ENCODE results near the gene BSN. TPM values are rescaled to one million over a fixed set of nuclear protein-coding genes. Genes with fewer than 3 reads are reported as not detected.
A peak's percentile ranks its signal among the peaks of the same experiment; 100 is the strongest.

BSN gene
- total RNA-seq, 4 donors from 2014 or later, result 0.04 to 0.36 (median 0.14) TPM

DNA sequence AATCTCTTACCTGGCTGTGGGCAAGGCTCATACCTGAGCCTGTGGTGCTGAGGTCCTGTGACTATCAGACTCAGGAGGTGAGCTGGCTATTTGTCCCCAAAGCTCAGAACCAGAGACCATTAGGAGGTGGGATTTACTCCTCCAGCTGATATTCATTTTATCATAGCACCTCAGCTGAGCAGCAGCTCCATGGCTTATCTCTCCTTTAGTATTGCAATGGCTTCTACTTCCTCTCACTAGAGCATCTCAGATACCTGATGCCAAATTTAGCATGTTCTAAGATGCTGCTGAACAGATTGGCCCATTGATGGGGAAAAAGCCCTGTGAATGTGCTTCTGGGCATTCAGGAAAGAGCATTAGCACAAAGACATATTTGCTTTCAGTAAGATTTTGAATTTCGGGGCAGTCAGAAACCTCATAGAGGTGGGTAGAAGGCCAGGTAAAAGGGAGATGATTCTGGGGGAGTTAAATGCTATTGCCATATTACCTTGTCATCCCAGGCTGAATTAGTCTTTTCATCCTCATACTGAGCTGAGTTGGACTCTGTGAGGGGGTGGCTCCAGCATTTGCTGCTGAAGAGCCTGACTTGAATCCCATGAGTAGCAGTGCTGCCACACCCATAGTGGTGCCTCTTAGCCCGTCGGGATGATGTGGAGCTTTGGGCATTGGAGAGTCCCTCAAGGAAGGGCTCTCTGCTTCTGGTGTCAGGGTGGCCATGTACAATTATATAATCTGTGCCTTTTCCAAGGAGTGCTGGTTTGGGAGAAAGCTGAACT, 2.4 kb downstream of the BSN start:
- TF ChIP-seq, protein P1, sequence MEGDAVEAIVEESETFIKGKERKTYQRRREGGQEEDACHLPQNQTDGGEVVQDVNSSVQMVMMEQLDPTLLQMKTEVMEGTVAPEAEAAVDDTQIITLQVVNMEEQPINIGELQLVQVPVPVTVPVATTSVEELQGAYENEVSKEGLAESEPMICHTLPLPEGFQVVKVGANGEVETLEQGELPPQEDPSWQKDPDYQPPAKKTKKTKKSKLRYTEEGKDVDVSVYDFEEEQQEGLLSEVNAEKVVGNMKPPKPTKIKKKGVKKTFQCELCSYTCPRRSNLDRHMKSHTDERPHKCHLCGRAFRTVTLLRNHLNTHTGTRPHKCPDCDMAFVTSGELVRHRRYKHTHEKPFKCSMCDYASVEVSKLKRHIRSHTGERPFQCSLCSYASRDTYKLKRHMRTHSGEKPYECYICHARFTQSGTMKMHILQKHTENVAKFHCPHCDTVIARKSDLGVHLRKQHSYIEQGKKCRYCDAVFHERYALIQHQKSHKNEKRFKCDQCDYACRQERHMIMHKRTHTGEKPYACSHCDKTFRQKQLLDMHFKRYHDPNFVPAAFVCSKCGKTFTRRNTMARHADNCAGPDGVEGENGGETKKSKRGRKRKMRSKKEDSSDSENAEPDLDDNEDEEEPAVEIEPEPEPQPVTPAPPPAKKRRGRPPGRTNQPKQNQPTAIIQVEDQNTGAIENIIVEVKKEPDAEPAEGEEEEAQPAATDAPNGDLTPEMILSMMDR (IDR thresholded peaks at IDR 0.05), result no peak
- no peak for TF ChIP-seq POLR2A (IDR thresholded peaks at IDR 0.05)
- 84 to 93% methylated on average over 3 of the region's 3 CpGs for WGBS, 2 donors
- no peak for DNase-seq (ENCODE audit: low spot score in 2 of 2)
- no peak overlapping the region for H3K4me3 ChIP-seq (ENCODE audit: low read depth, poor library complexity, severe bottlenecking)
- intact Hi-C loops (cut with DNase I; ENCODE audit: low total_unique reads), result no loop called here

DNA sequence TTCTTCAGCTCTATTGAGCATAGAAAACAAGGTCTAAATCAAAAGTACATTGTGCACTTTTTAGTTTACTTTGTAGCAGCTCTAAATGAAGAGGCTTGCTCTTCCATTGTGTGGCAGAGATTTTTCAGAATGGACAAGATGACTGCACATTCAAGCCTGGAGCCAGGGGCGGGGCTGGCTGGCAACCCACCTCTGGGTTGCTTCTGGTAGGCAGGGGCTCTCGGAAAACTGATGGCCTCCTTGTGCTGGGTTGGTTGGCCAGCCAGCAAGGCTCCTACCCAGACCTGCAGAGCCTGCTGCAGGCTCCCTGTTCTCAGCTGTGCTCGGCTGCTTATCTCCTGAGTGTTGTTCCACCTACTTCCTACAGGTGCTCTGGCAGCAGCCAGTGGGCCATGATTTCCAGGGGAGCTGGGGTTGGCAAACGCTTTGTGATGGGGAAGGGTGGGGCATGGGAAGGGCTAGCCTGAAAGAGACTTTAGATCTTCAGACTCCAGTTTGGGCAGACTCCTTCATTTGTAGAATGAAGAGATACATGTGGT, 8.8 kb downstream of the BSN start:
- no peak overlapping the region for H3K4me3 ChIP-seq (ENCODE audit: low read depth, poor library complexity, severe bottlenecking)
- peak in 1 of 2 donors; percentile 43 for DNase-seq (ENCODE audit: low spot score in 2 of 2)
- 54 to 60% methylated on average over 4 of the region's 4 CpGs for WGBS, 2 donors
- intact Hi-C loops (cut with DNase I; ENCODE audit: low total_unique reads), result no loop called here
- TF ChIP-seq POLR2A (IDR thresholded peaks at IDR 0.05), result no peak
- TF ChIP-seq, protein P1 (IDR thresholded peaks at IDR 0.05), result no peak

DNA sequence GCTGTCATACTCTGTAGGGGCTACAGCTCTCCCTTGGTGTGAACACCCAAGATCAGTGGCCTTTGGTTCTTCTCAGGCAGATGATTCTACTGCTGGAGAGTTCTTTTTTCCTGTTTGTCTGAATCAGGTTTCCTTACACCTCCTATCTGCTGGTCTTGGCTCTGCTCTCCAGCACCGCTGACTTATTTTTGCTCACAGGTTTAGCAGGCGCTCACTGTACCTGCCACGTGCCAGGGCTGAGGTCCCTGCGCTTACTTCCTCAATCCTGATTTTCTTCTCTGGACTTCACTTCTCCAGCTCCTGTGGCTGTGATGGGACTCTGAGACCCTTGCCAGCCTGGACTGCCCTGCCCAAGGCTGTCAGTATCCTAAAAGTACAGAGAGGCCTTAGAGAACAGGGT, 9.5 kb downstream of the BSN start:
- intact Hi-C loops (cut with DNase I; ENCODE audit: low total_unique reads), result no loop called here

DNA sequence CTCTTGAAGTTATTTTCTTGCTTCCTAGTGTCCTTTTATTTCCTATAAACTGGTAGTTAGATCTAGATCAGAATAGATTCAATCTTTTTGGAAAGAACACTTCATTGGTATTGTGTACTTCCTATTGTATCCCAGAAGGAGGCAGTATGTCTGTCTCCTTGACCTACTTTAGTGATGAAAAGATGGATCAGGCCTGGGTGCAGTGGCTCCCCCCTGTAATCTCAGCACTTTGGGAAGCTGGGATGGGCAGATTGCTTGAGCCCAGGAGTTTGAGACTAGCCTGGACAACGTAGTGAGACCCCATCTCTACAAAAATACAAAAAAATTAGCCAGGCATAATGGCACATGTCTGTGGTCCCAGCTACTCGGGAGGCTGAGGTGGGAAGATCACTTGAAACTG, 12.0 kb downstream of the BSN start:
- intact Hi-C loops (cut with DNase I; ENCODE audit: low total_unique reads), result no loop called here
- no peak overlapping the region for H3K4me3 ChIP-seq (ENCODE audit: low read depth, poor library complexity, severe bottlenecking)
- no peak for TF ChIP-seq POLR2A (IDR thresholded peaks at IDR 0.05)
- TF ChIP-seq, protein P1 (IDR thresholded peaks at IDR 0.05), result no peak
- DNase-seq (ENCODE audit: low spot score in 2 of 2), result no peak
- WGBS, 2 donors, result 78 to 94% methylated on average over 2 of the region's 2 CpGs

More for the DNA sequence above, 9.5 kb downstream of the BSN start:
- WGBS, 2 donors, result 86 to 91% methylated on average over 4 of the region's 4 CpGs
- DNase-seq (ENCODE audit: low spot score in 2 of 2), result peak in 1 of 2 donors; percentile 54
- TF ChIP-seq, protein P1 (IDR thresholded peaks at IDR 0.05), result no peak
- TF ChIP-seq POLR2A (IDR thresholded peaks at IDR 0.05), result no peak
- H3K4me3 ChIP-seq (ENCODE audit: low read depth, poor library complexity, severe bottlenecking), result no peak overlapping the region

DNA sequence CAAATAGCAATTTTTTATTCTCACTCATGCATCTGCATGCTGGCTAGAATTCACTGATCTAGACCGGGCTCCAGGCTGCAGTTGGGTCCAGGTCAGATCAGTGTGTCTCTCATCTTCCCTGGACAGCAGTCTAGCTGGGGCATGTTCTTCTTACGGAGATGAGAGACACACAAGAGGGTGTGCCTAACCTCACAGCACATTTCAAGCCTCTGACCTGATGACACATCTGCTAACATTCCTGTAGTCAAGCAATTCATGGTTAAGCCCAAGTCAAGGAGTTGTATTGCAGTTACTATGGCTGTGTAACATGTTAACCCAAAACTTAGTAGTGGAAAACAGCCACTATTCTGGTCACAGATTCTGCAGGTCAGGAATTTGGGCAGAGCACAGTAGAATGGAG, 13.1 kb downstream of the BSN start:
- no peak overlapping the region for H3K4me3 ChIP-seq (ENCODE audit: low read depth, poor library complexity, severe bottlenecking)
- intact Hi-C loops (cut with DNase I; ENCODE audit: low total_unique reads), result no loop called here
- no peak for DNase-seq (ENCODE audit: low spot score in 2 of 2)
- TF ChIP-seq POLR2A (IDR thresholded peaks at IDR 0.05), result no peak
- TF ChIP-seq, protein P1 (IDR thresholded peaks at IDR 0.05), result no peak
- WGBS, 2 donors, result 29 to 77% methylated on average over 2 of the region's 2 CpGs
